Cardiac fibroblast (primary cell): Measurements from ENCODE around the gene BTBD19.

ENCODE experiments used
- DNase-seq, 2 donors: peaks; one replicate each; pipeline versions ENCODE4 v3.0.0 to v3.0.0-alpha.2; 2010; ENCODE audit warnings: low read depth in 2 of 2
- H3K4me3 ChIP-seq, 2 donors: replicated peaks in 1 of 2; 1 replicate in 1 of 2; 2 replicates in 1 of 2; pipeline ENCODE4 v1.5.1; 2011; ENCODE audit warnings: low read depth in 2 of 2, low read length in 2 of 2, mild to moderate bottlenecking in 2 of 2, moderate library complexity in 1 of 2
- TF ChIP-seq, protein P1 (sequence below): IDR thresholded peaks from one replicate; pipeline ENCODE4 v1.5.1; 2011; ENCODE audit warnings: low read depth, mild to moderate bottlenecking, low read length, inconsistent platforms

The BTBD19 gene

GRCh38 chr1:44842486-44842861 is 34.2 kb downstream of the BTBD19 start:
- TF ChIP-seq, protein P1, sequence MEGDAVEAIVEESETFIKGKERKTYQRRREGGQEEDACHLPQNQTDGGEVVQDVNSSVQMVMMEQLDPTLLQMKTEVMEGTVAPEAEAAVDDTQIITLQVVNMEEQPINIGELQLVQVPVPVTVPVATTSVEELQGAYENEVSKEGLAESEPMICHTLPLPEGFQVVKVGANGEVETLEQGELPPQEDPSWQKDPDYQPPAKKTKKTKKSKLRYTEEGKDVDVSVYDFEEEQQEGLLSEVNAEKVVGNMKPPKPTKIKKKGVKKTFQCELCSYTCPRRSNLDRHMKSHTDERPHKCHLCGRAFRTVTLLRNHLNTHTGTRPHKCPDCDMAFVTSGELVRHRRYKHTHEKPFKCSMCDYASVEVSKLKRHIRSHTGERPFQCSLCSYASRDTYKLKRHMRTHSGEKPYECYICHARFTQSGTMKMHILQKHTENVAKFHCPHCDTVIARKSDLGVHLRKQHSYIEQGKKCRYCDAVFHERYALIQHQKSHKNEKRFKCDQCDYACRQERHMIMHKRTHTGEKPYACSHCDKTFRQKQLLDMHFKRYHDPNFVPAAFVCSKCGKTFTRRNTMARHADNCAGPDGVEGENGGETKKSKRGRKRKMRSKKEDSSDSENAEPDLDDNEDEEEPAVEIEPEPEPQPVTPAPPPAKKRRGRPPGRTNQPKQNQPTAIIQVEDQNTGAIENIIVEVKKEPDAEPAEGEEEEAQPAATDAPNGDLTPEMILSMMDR, result no peak
- no peak for DNase-seq
- H3K4me3 ChIP-seq, result peak overlapping the region; percentile 52 to 57

GRCh38 chr1:44842862-44843655 is 34.7 kb downstream of the BTBD19 start, which contains the start of gene PTCH2:
Gene PTCH2 (minus strand): TSS chr1:44843253. CDS start chr1:44842932, 321 bp downstream.
- peak; percentile 49 to 81 for DNase-seq
- H3K4me3 ChIP-seq, result peak within 1 kb of the TSS; percentile 52 to 57
- TF ChIP-seq, protein P1, result no peak

DNA sequence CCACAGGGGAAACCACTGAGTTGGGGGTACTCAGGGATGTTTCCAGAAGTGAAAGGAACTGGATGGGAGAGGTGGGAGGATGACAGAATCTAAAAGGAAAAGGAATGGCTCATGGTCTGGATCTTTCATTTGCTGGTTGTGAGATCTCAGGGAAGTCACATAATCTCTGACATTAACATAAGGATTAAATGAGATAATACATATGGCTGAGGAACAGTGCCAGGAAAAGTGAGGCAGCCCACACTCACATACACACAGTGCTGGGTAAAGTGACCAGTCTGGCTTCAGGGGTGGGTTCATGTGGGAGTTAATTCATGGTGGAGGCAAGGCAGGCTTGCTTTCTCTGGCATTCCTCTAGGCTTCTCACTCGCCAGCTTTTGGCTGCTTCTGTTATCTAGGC is 38.7 kb downstream of the BTBD19 start:
- no peak overlapping the region for H3K4me3 ChIP-seq
- no peak for DNase-seq
- TF ChIP-seq, protein P1, result no peak

DNA sequence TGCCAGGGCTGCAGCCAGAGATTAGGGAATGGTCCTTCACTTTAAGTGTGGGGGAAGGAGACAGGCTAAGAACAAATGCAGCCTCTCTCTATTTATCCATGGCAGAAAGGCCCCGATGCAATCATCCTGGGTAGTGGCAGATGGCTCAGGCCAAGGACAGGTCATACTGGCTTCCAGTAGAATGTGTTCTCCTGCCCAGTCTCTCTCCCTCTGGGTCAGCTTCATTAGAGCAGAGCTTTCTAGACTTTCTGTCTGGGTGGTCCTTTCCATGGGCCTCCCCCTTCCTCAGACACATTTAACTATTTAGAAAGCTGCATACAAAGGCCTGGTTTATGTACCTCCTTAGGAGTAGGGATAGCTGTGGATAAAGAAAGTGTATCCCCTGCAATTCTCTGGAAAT is 39.5 kb downstream of the BTBD19 start:
- TF ChIP-seq, protein P1, result no peak
- H3K4me3 ChIP-seq, result no peak overlapping the region
- DNase-seq, result no peak

DNA sequence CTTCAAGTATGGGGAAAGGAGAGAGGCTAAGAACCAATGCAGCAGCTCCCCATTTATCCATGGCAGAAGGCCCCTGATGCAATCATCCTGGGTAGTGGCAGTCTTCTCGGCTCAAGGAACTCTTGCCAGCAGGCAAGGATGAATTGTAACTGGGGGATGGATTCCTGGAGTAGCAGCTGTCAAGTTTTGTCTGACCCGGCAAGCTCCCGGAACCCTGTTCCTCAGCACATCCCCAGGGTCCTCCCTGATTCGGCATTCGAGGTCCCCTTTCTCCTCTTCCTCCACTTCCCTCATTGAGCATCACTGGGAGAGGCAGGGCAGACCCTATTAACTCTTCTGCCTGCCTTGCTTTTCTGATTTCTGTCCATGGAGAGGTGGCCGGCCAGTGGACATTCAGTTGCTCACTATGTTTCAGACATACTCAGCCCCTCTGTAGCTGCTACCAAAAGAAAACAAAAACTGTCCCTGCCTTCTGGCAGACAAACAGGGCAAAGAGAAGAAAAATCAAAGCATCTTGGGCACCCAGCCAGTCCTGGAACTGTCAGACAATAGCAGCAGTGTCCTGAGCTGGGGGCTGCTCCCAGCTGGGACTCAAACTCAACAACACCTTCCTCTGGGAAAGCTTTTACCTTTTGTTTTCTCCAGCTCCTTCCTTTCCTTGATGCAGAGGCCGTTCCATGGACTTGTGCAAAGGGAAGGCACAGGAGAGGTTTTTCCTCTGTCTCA is 40.3 kb downstream of the BTBD19 start:
- H3K4me3 ChIP-seq, result no peak overlapping the region
- DNase-seq, result no peak
- TF ChIP-seq, protein P1, result no peak

- H3K4me3 ChIP-seq, result no peak overlapping the region
- DNase-seq, result no peak
- TF ChIP-seq, protein P1, result no peak
These were observed 41.3 kb downstream of the BTBD19 start for GRCh38 chr1:44849575-44850132.
